Skeletal muscle satellite cell (primary cell): ENCODE measurements around the gene RERE.

Experiments used
- H3K27me3 ChIP-seq: 2 replicates; pipeline ENCODE4 v1.7.0; 2013; ENCODE audit warnings: low read length; ENCODE audit not compliant: control insufficient read depth, insufficient read depth
- H3K36me3 ChIP-seq: 2 replicates; pipeline ENCODE4 v1.7.0; 2013; ENCODE audit warnings: mild to moderate bottlenecking, control low read depth, low read length; ENCODE audit not compliant: insufficient read depth
- H3K4me1 ChIP-seq: 2 replicates; pipeline ENCODE4 v1.7.0; 2013; ENCODE audit warnings: low read length; ENCODE audit not compliant: control insufficient read depth, insufficient read depth
- H3K4me2 ChIP-seq: 2 replicates; pipeline ENCODE4 v1.7.0; 2013; ENCODE audit warnings: mild to moderate bottlenecking, low read length
- H3K4me3 ChIP-seq: 2 replicates; pipeline ENCODE4 v1.7.0; 2013; ENCODE audit warnings: low read length
- H3K9ac ChIP-seq: 2 replicates; pipeline ENCODE4 v1.7.0; 2013; ENCODE audit warnings: mild to moderate bottlenecking, low read depth, low read length, moderate library complexity
- H3K9me3 ChIP-seq: replicated peaks from 2 replicates; pipeline ENCODE4 v1.7.0; 2013; ENCODE audit warnings: mild to moderate bottlenecking, control low read depth, low read length

RERE gene

DNA sequence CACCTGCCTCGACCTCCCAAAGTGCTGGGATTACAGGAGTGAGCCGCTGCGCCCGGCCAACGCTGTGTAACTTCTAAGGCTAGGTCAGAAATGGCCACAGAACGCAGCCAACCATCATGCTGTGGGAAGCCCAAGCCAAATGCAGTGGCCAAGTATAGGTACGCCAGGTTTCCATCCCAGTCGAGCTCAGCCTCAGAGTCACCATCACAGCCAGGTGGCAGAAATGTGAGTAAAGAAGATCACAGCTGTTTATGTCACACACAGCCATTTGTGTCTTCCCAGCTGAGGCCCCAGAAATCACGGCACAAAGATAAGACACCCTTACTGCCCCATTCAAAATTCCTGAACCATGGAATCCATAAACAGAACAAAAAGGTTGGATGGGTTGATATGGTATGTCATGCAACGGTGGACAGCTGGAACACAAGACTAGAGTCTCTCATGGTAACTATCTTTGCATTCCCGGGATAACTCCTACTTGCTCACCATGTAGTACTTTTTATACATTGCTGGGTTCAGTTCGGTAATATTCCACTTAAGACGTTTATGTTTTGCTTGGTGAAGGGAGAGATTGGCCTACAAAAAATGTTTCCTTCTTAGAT, 415.2 kb downstream of the RERE start:
- Histone ChIP-seq H3K36me3 (peaks cover 36% of the 10 kb centered on the region), H3K9me3 (no peaks in the 10 kb centered on the region), H3K9ac (no peak overlapping the region), H3K4me3 (no peak overlapping the region), H3K27me3 (no peaks in the 10 kb centered on the region), H3K4me1 (peaks cover 22% of the 10 kb centered on the region), H3K4me2 (no peak overlapping the region)

DNA sequence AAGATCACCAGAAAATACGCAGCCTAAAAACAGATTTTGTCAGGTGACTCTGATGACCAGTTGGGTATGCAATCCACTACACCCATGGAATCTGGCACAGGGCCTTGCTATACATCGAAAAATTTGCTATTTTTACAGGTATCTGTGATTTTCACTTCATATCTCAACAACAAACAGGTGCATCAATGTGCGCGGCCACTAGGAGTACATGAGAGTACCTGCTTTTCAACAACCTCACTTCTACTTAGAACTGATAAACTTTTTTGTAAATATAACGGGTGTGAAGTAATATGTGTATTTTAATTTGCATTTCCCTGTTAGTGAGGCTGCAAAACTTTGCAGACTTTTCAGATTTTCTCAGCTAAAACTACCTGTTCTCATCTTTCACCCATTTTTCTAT, 418.8 kb downstream of the RERE start:
- H3K36me3 ChIP-seq, result peaks cover 22% of the 10 kb centered on the region
- H3K4me1 ChIP-seq, result peaks cover 46% of the 10 kb centered on the region
- no peaks in the 10 kb centered on the region for H3K9me3 ChIP-seq
- H3K4me2 ChIP-seq, result no peak overlapping the region
- H3K27me3 ChIP-seq, result no peaks in the 10 kb centered on the region
- H3K4me3 ChIP-seq, result no peak overlapping the region
- no peak overlapping the region for H3K9ac ChIP-seq

DNA sequence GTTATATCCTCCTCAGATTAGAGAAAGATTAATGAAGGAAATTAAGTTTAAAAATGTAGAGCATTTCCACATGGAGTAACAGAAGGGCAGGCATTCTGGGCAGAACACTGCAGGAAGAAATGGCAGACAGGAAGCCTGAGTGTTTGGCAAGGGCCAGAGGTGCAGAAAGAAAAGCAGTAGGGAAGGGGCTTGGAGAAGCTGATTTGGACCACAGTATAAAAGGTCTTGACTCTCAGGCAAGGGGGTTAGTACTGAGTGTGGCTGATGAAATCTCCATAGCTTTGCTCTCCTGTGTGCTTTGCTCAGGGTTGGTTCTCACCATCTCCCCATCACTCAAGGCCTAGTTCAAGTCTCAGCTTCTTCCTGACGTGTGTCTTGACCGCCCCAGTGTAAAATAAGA, 419.4 kb downstream of the RERE start:
- H3K36me3 ChIP-seq, result peaks cover 24% of the 10 kb centered on the region
- H3K9ac ChIP-seq, result peak overlapping the region; percentile 85
- H3K27me3 ChIP-seq, result no peaks in the 10 kb centered on the region
- peak overlapping the region; percentile 70 for H3K4me2 ChIP-seq
- peaks cover 51% of the 10 kb centered on the region for H3K4me1 ChIP-seq
- no peaks in the 10 kb centered on the region for H3K9me3 ChIP-seq
- H3K4me3 ChIP-seq, result peak overlapping the region; percentile 14

DNA sequence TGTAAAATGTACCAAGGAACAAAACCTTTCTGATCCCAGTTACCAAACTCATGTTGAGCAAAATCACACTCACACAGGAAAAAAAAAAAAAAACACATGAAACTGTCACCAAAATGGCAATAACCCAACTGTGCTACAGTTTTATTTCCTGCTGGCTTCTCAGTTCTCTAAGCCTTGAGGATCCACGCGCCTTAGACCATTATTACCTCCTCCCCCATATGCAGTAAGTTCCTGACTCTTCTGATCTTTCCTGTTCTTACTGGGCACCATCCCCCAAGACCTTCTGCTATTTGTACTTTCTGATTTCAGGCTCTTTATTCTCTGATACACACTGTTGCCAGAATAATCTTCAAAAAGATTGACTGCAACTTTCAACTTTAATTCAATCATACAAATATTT, 419.9 kb downstream of the RERE start:
- H3K4me1 ChIP-seq, result peaks cover 55% of the 10 kb centered on the region
- peaks cover 29% of the 10 kb centered on the region for H3K36me3 ChIP-seq
- H3K9ac ChIP-seq, result peak overlapping the region; percentile 85
- H3K9me3 ChIP-seq, result no peaks in the 10 kb centered on the region
- H3K27me3 ChIP-seq, result no peaks in the 10 kb centered on the region
- H3K4me2 ChIP-seq, result peak overlapping the region; percentile 70
- H3K4me3 ChIP-seq, result peak overlapping the region; percentile 14

DNA sequence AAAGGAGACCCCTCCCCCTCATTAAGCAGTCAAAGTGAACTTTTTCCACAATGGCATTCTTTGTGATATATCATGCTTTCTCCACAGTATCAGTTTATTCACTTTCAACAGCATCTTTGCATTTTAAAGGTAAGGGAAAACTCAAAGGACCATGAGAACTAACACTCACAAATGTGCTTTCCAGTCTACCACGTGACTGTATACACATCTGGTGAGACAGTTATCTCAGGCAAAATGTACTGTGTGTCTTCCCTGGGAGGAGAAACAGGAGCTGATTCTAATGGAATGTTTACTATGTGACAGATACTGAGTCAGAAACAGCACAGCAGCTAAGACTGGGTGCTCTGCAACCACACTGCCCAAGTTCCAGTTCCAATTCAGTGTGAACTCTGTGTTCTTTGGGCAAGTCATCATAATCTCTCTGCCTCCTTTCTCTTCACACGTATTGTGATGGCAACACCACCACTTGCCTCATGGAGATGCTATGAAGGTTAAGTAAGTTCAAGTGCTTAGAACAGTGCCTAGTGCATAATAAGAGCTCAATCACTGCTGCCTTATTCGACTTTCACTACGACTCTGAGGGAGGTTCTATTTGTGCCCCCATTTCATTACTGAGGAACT, 420.5 kb downstream of the RERE start:
- Histone ChIP-seq H3K4me3 (peak overlapping the region; percentile 14), H3K36me3 (peaks cover 24% of the 10 kb centered on the region), H3K4me2 (peak overlapping the region; percentile 70), H3K9me3 (no peaks in the 10 kb centered on the region), H3K4me1 (peaks cover 58% of the 10 kb centered on the region), H3K27me3 (no peaks in the 10 kb centered on the region), H3K9ac (peak overlapping the region; percentile 85)

DNA sequence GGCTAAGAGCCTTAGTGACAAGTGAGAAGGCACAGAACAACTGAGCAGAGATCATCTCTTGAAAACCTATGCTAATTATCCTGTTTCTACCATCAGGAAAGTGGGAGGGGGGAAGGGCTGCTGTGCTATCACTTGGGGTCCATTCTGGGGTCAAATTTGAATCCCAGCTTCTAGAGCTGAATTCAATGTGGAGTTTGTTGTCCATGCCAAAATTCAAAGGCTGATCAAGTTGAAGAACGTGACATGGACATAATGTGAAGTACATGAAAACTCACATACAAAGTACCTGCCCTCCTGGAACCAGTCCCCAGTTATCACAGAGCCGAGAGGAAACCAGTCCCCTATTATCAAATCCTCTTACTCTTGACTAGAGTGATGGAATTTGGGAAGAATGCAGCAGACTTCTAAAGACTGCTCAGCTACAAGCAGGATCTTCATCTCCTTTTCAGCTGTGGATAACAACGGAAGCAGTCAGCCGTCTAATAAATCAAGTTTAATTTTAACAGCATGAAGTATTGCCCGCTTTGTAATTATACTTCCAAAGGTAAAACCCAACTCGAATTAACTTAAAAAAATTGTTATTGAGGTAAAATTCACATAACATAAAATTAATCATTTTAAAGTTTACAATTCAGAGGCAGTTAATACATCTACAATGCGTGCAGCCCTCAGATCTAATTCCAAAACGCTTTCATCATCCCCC, 421.2 kb downstream of the RERE start:
- peaks cover 58% of the 10 kb centered on the region for H3K4me1 ChIP-seq
- peak overlapping the region; percentile 84 for H3K9ac ChIP-seq
- H3K9me3 ChIP-seq, result no peaks in the 10 kb centered on the region
- peak overlapping the region; percentile 60 for H3K4me2 ChIP-seq
- peak overlapping the region; percentile 8 for H3K4me3 ChIP-seq
- H3K27me3 ChIP-seq, result no peaks in the 10 kb centered on the region
- H3K36me3 ChIP-seq, result peaks cover 19% of the 10 kb centered on the region

DNA sequence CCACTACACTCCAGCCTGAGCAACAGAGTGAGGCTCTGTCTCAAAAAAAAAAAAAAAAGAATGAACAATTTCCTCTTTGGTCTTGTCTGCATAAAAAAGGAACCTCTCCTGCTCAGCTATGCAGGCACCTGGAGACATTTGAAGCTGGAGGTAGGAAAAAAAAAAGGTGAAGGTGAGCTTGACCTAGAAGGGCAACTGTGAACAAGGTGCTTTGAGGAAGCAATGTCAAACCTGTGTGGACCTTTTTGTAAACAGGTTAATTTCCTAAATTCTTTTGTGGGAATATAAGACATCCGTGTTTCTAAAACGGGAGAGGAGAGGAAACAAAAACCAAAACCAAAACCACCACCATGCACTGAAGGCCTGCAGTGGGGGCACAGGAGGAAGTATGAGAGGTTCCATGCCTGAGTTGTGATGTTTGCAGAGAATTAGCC, 422.0 kb downstream of the RERE start:
- H3K4me3 ChIP-seq, result peak overlapping the region; percentile 29
- H3K27me3 ChIP-seq, result no peaks in the 10 kb centered on the region
- peaks cover 24% of the 10 kb centered on the region for H3K36me3 ChIP-seq
- peaks cover 58% of the 10 kb centered on the region for H3K4me1 ChIP-seq
- H3K9ac ChIP-seq, result peak overlapping the region; percentile 84
- H3K9me3 ChIP-seq, result no peaks in the 10 kb centered on the region
- H3K4me2 ChIP-seq, result peak overlapping the region; percentile 60

DNA sequence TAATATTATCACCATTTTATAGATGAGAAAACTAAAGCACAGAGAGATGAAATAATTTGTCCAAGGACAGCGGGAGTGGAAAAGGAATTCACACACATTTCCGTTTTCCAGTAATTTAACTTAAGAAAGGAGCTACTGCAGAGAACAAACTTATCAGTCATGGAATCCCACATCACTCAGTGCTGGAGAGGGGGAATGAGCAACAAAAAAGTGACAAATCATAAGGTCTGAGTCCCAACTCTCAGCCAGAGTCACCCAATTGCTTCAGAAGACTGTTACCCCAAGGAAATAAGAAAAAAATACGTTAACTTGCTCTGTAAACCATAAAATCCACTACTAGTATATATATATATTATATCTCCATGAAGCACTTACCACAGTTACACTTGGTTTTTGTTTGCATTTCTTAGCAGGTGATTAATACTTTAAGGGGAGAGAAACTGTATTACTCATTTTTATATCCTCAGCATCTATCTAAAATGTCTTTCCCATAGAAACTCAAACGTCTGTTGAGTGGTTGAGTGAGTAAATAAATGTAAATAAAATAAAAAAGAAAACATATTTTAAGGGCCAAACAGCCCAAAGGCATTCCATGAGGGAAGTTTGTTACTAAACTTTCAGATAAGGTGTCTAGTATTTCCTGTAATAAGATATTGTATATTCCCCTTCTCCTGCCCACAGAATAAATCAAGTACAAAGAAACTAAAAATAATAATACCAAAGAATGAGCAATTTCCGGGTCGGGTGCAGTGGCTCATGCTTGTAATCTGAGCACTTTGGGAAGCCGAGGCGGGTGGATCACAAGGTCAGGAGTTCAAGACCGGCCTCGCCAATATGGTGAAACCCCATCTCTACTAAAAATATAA, 422.8 kb downstream of the RERE start:
- Histone ChIP-seq H3K4me1 (peaks cover 58% of the 10 kb centered on the region), H3K4me3 (peak overlapping the region; percentile 19)

DNA sequence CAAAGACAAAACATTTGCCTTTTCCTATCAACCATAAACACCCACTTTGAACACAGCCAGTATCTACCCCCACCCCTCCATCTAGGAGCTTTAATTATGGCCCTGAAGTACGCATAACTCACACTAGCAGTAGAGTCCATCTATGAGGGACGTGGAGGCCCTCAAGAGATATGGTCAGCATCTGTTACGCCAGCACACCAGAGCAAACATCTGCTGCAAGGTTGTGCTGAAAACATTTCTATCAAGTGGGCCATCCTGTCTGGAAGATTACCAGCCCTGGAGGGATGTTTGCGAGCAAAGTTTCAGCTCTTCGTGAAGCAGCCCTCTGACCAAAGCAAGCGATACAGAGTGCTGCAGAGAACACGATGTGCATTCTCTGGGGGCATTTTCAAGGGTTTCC, 424.9 kb downstream of the RERE start:
- no peak overlapping the region for H3K4me3 ChIP-seq
- peaks cover 43% of the 10 kb centered on the region for H3K36me3 ChIP-seq
- no peak overlapping the region for H3K4me2 ChIP-seq
- no peaks in the 10 kb centered on the region for H3K27me3 ChIP-seq
- no peaks in the 10 kb centered on the region for H3K9me3 ChIP-seq
- H3K4me1 ChIP-seq, result peaks cover 43% of the 10 kb centered on the region
- no peak overlapping the region for H3K9ac ChIP-seq

More for the DNA sequence above, 422.8 kb downstream of the RERE start:
- Histone ChIP-seq H3K9ac (peak overlapping the region; percentile 85), H3K27me3 (no peaks in the 10 kb centered on the region), H3K36me3 (peaks cover 30% of the 10 kb centered on the region), H3K4me2 (peak overlapping the region; percentile 50), H3K9me3 (no peaks in the 10 kb centered on the region)

DNA sequence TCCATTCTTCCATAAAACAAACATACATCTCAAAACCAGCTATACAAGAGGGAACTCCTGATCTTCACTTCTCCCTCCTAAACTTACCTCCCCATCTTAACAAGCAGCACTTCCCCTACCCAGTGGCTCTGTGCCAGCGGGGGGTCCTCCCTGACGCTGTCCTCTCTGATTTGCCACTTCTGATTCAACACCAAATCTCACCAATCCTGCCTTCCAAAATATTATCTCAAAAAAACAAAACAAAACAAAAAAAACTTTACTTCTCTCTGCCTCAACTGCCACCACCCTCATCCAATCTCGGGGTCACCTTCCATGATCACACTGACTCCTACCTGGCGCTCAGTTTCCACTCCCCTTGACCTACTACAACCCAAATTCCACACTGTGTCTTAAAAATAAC, 426.7 kb downstream of the RERE start:
- Histone ChIP-seq H3K27me3 (no peaks in the 10 kb centered on the region), H3K4me3 (no peak overlapping the region), H3K9ac (no peak overlapping the region), H3K4me2 (no peak overlapping the region), H3K9me3 (no peaks in the 10 kb centered on the region), H3K36me3 (peaks cover 39% of the 10 kb centered on the region), H3K4me1 (peaks cover 29% of the 10 kb centered on the region)

DNA sequence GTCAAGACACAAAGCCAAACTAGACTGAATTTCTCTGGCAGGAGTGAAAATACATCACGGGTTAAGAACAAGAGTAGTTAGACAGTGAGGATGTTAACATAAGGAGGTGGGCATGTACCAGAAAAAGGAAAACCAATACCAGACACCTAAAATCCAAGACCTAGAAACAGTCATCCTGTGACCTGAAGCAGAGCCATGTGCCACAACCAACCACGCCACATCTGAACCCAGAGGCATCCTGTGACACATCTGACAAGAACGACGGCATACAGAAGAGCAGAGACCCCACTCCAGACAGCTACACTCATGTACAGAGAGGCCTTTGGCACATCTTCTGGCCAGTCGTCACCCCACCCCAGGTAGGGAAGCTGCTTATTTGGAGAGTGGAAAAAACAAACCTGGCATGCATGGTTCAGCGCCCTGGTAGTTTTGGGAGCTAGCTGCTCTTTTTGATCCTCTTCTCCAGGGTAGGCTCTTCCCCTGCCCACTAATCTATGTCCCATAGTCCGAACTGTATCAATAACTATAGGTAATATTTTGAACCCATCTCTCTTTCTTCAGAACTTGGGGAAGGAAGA, 427.4 kb downstream of the RERE start:
- H3K4me2 ChIP-seq, result no peak overlapping the region
- H3K36me3 ChIP-seq, result peaks cover 39% of the 10 kb centered on the region
- H3K4me1 ChIP-seq, result peaks cover 28% of the 10 kb centered on the region
- no peaks in the 10 kb centered on the region for H3K9me3 ChIP-seq
- no peaks in the 10 kb centered on the region for H3K27me3 ChIP-seq
- H3K4me3 ChIP-seq, result no peak overlapping the region
- H3K9ac ChIP-seq, result no peak overlapping the region
